HepG2 (cell line): ENCODE measurements around the gene PUS1.
A peak's percentile ranks its signal among the peaks of the same experiment; 100 is the strongest.

Experiments used
- ATF6 ChIP-seq: sonication (generic); formaldehyde crosslinking; conservative IDR thresholded peaks from 2 replicates; pipeline ENCODE4 v1.4.0; 2020; ENCODE audit warnings: missing genetic modification reagents
- ETS1 ChIP-seq: sonication (generic); formaldehyde crosslinking; IDR thresholded peaks from 2 replicates; pipeline ENCODE4 v1.4.0; 2020; ENCODE audit warnings: missing genetic modification reagents
- EZH2 ChIP-seq: conservative IDR thresholded peaks from 2 replicates; pipeline ENCODE4 v1.6.1; 2012; ENCODE audit warnings: mild to moderate bottlenecking, low read depth, low read length, moderate library complexity
- HMGXB4 ChIP-seq, 2 experiments: sonication (generic) in 1 of 2; formaldehyde crosslinking in 1 of 2; IDR thresholded peaks; 2 replicates each; pipeline versions ENCODE4 v1.4.0 to v1.6.1; 2018 to 2020; ENCODE audit warnings: missing genetic modification reagents in 2 of 2, borderline replicate concordance in 1 of 2, low read depth in 1 of 2, mild to moderate bottlenecking in 1 of 2, missing biosample characterization in 1 of 2
- MAX ChIP-seq: IDR thresholded peaks from 2 replicates; pipeline ENCODE4 v1.6.1; 2012; ENCODE audit warnings: inconsistent platforms
- PAWR ChIP-seq: sonication (generic); formaldehyde crosslinking; IDR thresholded peaks from 2 replicates; pipeline ENCODE4 v1.4.0; 2020; ENCODE audit warnings: missing genetic modification reagents, mild to moderate bottlenecking, borderline replicate concordance
- POLR2A ChIP-seq, 2 experiments: IDR thresholded peaks; 2 replicates each; pipeline ENCODE4 v1.6.1; 2011; ENCODE audit warnings: low read depth in 2 of 2, low read length in 2 of 2, mild to moderate bottlenecking in 1 of 2, moderate library complexity in 1 of 2; ENCODE audit not compliant: insufficient read depth in 1 of 2
- ZBTB33 ChIP-seq: sonication (generic); formaldehyde crosslinking; IDR thresholded peaks from 2 replicates; pipeline ENCODE4 v1.4.0; 2020; ENCODE audit warnings: missing genetic modification reagents
- ZFP41 ChIP-seq: sonication (generic); formaldehyde crosslinking; IDR thresholded peaks from 2 replicates; pipeline ENCODE4 v1.4.0; 2020; ENCODE audit warnings: mild to moderate bottlenecking, missing genetic modification reagents, borderline replicate concordance
- ZFP62 ChIP-seq: sonication (generic); formaldehyde crosslinking; IDR thresholded peaks from 2 replicates; pipeline ENCODE4 v1.4.0; 2020; ENCODE audit warnings: missing genetic modification reagents
- ZNF274 ChIP-seq: sonication (generic); formaldehyde crosslinking; IDR thresholded peaks from 2 replicates; pipeline ENCODE4 v1.5.1; 2020; ENCODE audit warnings: mild to moderate bottlenecking, missing genetic modification reagents
- ZNF510 ChIP-seq: sonication (generic); formaldehyde crosslinking; IDR thresholded peaks from 2 replicates; pipeline ENCODE4 v1.4.0; 2020; ENCODE audit warnings: low read depth, mild to moderate bottlenecking, missing genetic modification reagents

- TF ChIP-seq EZH2 (no peak), ETS1 (no peak), MAX (no peak), ATF6 (no peak), HMGXB4 (CRISPR knock-in tag; IDR thresholded peaks at IDR 0.05; ENCODE audit: borderline replicate concordance in 1 of 2, low read depth in 1 of 2) (no peak), ZNF510 (CRISPR knock-in tag) (no peak), ZFP41 (CRISPR knock-in tag) (no peak), ZBTB33 (no peak), POLR2A (IDR thresholded peaks at IDR 0.05; ENCODE audit: insufficient read depth in 1 of 2, low read depth in 2 of 2, low read length in 2 of 2) (peak in 1 of 2 experiments; percentile 43; a peak in 1 of 4 replicates), ZNF274 (CRISPR knock-in tag) (no peak), PAWR (CRISPR knock-in tag) (no peak), ZFP62 (CRISPR knock-in tag) (no peak)
These were observed 9.5 kb upstream of the PUS1 start for GRCh38 chr12:131919366-131920156.
